Subcutaneous adipose tissue (tissue), 4 donors: ENCODE measurements around the gene MARVELD1. TPM values are rescaled to one million over a fixed set of nuclear protein-coding genes. Genes with fewer than 3 reads are reported as not detected.

Experiments
- CTCF ChIP-seq: fragments of 450-650 bp; IDR thresholded peaks from one replicate; pipeline ENCODE4 v1.5.1; 2016; ENCODE audit warnings: low read depth, mild to moderate bottlenecking, control low read depth, antibody characterized with exemption, moderate library complexity
- total RNA-seq, 4 donors: library from RNA; depleted of rRNA; stranded (reverse); fragments of >200 nt; gene quantifications; one replicate each; pipeline ENCODE4 v1.1.0, GENCODE V29; 2016

Gene MARVELD1
- total RNA-seq, 4 donors from 2014 or later = 13.0 to 21.6 (median 20.8) TPM

GRCh38 chr10:97703398-97704067 lies 10.0 kb upstream of the MARVELD1 start:
- TF ChIP-seq CTCF = no peak

- no peak for TF ChIP-seq CTCF
Observed at GRCh38 chr10:97704341-97704740, 9.2 kb upstream of the MARVELD1 start.

GRCh38 chr10:97705006-97705670 lies 8.4 kb upstream of the MARVELD1 start:
- TF ChIP-seq CTCF = no peak

GRCh38 chr10:97707134-97707861 lies 6.2 kb upstream of the MARVELD1 start:
- TF ChIP-seq CTCF = no peak

GRCh38 chr10:97708167-97708566 lies 5.4 kb upstream of the MARVELD1 start:
- no peak for TF ChIP-seq CTCF

- TF ChIP-seq CTCF = no peak
Observed at GRCh38 chr10:97708976-97709946, 4.3 kb upstream of the MARVELD1 start.
